T-cell (primary cell): ENCODE measurements around the gene ZNF83. TPM values are rescaled to one million over a fixed set of nuclear protein-coding genes. Genes with fewer than 3 reads are reported as not detected.
"Not testable (repeated sequence)": the region's sequence is repeated elsewhere in the genome, so short reads cannot be mapped to it uniquely, and the experiment has no call there.

ENCODE experiments used
- ATAC-seq, 4 experiments: fragments of 200-7000 bp in 3 of 4; fragments of 150-1000 bp in 1 of 4; cut with Tn5 transposase; replicated peaks in 1 of 4; 1 replicate in 3 of 4; 2 replicates in 1 of 4; pipeline ENCODE4 v1.10.0; 2021; ENCODE audit warnings: moderate library complexity in 3 of 4, mild to moderate bottlenecking in 2 of 4, moderate number of reproducible peaks in 1 of 4
- CTCF ChIA-PET, 2 donors: fragments of 300-600 bp; sonication (Branson Sonifier 250); formaldehyde crosslinking; loops; one replicate each; lab custom pipeline; 2022; ENCODE audit warnings: antibody characterized with exemption in 2 of 2; lab: Charles Lee
- POLR2A ChIA-PET, 2 donors: fragments of 300-600 bp; sonication (Branson Sonifier 250); formaldehyde crosslinking; loops; one replicate each; lab custom pipeline; 2022; ENCODE audit warnings: antibody characterized with exemption in 2 of 2; lab: Charles Lee
- DNase-seq, 35 experiments: peaks; one replicate each; pipeline versions ENCODE4 v3.0.0 to v3.0.0-alpha.2; 2013 to 2023
- H3K27ac ChIP-seq: one replicate; pipeline ENCODE4 v1.5.1; 2013; ENCODE audit warnings: low read length
- H3K27me3 ChIP-seq, 2 experiments: replicated peaks in 1 of 2; 1 replicate in 1 of 2; 2 replicates in 1 of 2; pipeline versions ENCODE4 v1.6.1 to v1.7.0; 2013; ENCODE audit warnings: low read length in 1 of 2, mixed read lengths in 1 of 2; ENCODE audit not compliant: control insufficient read depth in 2 of 2, insufficient read depth in 2 of 2; ENCODE audit errors: extremely low read depth in 1 of 2
- H3K36me3 ChIP-seq, 2 donors: 1 replicate in 1 of 2; 2 replicates in 1 of 2; pipeline versions ENCODE4 v1.6.1 to v1.7.0; 2013; ENCODE audit warnings: low read length in 1 of 2; ENCODE audit not compliant: control insufficient read depth in 2 of 2, insufficient read depth in 1 of 2; ENCODE audit errors: extremely low read depth in 1 of 2
- H3K4me1 ChIP-seq, 2 experiments: 1 replicate in 1 of 2; 2 replicates in 1 of 2; pipeline versions ENCODE4 v1.6.1 to v1.7.0; 2013; ENCODE audit warnings: low read length in 2 of 2, mixed read lengths in 1 of 2; ENCODE audit not compliant: insufficient read depth in 2 of 2, control insufficient read depth in 1 of 2; ENCODE audit errors: extremely low read depth in 1 of 2
- H3K4me3 ChIP-seq, 2 donors: 1 replicate in 1 of 2; 2 replicates in 1 of 2; pipeline versions ENCODE4 v1.5.1 to v1.7.0; 2013; ENCODE audit warnings: mild to moderate bottlenecking in 2 of 2, low read length in 1 of 2, moderate library complexity in 1 of 2; ENCODE audit not compliant: control insufficient read depth in 1 of 2; ENCODE audit errors: extremely low read depth in 1 of 2
- H3K9me3 ChIP-seq: 2 replicates; pipeline ENCODE4 v1.7.0; 2013
- H3K27ac Mint-ChIP-seq, 2 donors: one replicate each; pipeline ENCODE4 v1.8.0; 2020 to 2021; ENCODE audit warnings: mild to moderate bottlenecking in 2 of 2, mixed read lengths in 2 of 2
- H3K27me3 Mint-ChIP-seq, 2 donors: one replicate each; pipeline ENCODE4 v1.8.0; 2021 to 2022; ENCODE audit warnings: mixed read lengths in 2 of 2
- H3K36me3 Mint-ChIP-seq: one replicate; pipeline ENCODE4 v1.8.0; 2021; ENCODE audit warnings: mixed read lengths
- H3K4me1 Mint-ChIP-seq, 3 donors: one replicate each; pipeline ENCODE4 v1.8.0; 2020 to 2022; ENCODE audit warnings: mixed read lengths in 3 of 3, mild to moderate bottlenecking in 1 of 3
- H3K4me3 Mint-ChIP-seq, 3 donors: one replicate each; pipeline ENCODE4 v1.8.0; 2020 to 2022; ENCODE audit warnings: mild to moderate bottlenecking in 3 of 3, mixed read lengths in 3 of 3, moderate library complexity in 3 of 3
- H3K9me3 Mint-ChIP-seq, 3 donors: one replicate each; pipeline ENCODE4 v1.8.0; 2020 to 2022; ENCODE audit warnings: mixed read lengths in 3 of 3
- WGBS: methylation state at CpG from one replicate; pipeline ENCODE4 v1.1.5; 2013; ENCODE audit warnings: missing lambda C conversion rate; ENCODE audit not compliant: insufficient coverage; 5-methylcytosine and 5-hydroxymethylcytosine counted together
- total RNA-seq, 35 experiments: library from RNA in 6 of 35; stranded (reverse) in 6 of 35; fragments of 120-200 nt in 1 of 35; gene quantifications; one replicate each; pipeline versions ENCODE4 v1.2.1 to v1.2.4 and lab custom pipeline; 2013 to 2026

ZNF83 gene
- total RNA-seq, 5 donors from 2014 or later (not counting 1 experiment from before 2014, with no cell fraction given): 63.9 to 99.4 (median 84.6) TPM

DNA sequence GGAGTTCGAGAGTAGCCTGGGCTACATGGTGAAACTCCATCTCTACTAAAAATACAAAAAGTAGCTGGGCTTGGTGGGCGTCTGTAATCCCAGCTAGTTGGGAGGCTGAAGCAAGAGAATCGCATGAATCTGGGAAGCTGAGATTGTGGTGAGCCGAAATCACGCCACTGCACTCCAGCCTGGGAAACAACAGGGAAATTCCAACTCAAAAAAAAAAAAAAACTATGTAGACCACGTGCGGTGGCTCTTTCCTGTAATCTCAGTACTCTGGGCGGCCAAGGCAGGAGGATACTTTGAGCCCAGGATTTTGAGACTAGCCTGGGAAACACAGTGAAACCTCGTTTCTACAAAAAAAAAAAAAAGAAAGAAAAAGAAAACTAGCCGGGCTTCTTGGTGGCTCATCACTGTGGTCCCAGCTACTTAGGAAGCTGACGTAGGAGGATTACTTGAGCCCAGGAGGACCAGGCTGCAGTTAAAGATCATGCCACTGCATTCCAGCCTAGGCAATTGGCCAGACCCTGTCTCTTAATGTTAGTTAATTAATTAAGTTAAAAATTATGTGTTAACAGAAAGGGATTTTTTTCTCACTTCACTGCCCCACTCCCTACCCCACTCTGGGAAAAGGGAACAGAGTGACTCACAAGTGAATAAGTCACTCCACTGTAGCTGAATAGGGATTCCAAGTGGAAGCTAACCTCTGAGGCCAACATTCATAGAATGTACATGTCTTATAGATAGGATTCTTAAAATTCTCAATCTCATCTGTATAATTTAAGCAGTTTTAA is 2.2 kb downstream of the ZNF83 start:
- H3K36me3 Mint-ChIP-seq: peaks cover 40% of the 10 kb centered on the region
- ATAC-seq (no peak), DNase-seq (no peak)
- Histone ChIP-seq H3K27ac (no peak overlapping the region), H3K27me3 (no peaks in the 10 kb centered on the region), H3K9me3 (no peaks in the 10 kb centered on the region), H3K36me3 (peaks cover 0 to 11% of the 10 kb centered on the region in 2 donors), H3K4me1 (peaks cover 2 to 24% of the 10 kb centered on the region in 2 experiments), H3K4me3 (no peak overlapping the region)
- H3K4me1 Mint-ChIP-seq: peaks cover 23 to 43% (median 36%) of the 10 kb centered on the region in 3 donors
- CTCF ChIA-PET: no interaction called here
- H3K9me3 Mint-ChIP-seq: peaks cover 7 to 13% (median 10%) of the 10 kb centered on the region in 3 donors
- 80% methylated on average over 4 of the region's 11 CpGs for WGBS
- H3K27ac Mint-ChIP-seq: peak overlapping the region in 1 of 2 donors; percentile 23
- H3K4me3 Mint-ChIP-seq: peak overlapping the region; percentile 89 to 98 (median 95)
- no peaks in the 10 kb centered on the region for H3K27me3 Mint-ChIP-seq
- POLR2A ChIA-PET: interaction anchor here in 1 of 2 donors (0.6 kb wide), 2 partner anchors 102 to 216 kb away, joined by 3 to 5 read pairs; no protein-coding TSS in a partner anchor

DNA sequence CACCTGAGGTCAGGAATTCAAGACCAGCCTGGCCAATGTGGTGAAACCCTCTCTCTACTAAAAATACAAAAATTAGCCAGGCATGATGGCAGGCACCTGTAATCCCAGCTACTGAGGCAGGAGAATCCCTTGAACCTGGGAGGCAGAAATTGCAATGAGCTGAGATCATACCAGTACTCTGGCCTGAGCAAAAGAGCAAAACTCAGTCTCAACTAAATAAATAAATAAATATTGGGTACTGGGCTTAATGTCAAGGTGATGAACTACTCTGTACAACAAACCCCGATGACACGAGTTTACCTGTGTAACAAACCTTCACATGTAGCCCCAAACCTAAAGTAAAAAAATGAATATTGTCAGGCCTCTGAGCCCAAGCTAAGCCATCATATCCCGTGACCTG is 10.7 kb downstream of the ZNF83 start:
- H3K4me3 Mint-ChIP-seq, ATAC-seq, CTCF ChIA-PET, H3K4me3 ChIP-seq, POLR2A ChIA-PET, H3K9me3 ChIP-seq, H3K27ac Mint-ChIP-seq, H3K27me3 Mint-ChIP-seq, H3K27me3 ChIP-seq, H3K4me1 ChIP-seq, DNase-seq, H3K27ac ChIP-seq, H3K9me3 Mint-ChIP-seq: not testable (repeated sequence)
- Mint-ChIP-seq H3K36me3 (peaks cover 46% of the 10 kb centered on the region), H3K4me1 (peaks cover 7 to 38% (median 19%) of the 10 kb centered on the region in 3 donors)
- 100% methylated on average over 1 of the region's 3 CpGs for WGBS
- H3K36me3 ChIP-seq: peaks cover 7 to 35% of the 10 kb centered on the region in 2 donors

DNA sequence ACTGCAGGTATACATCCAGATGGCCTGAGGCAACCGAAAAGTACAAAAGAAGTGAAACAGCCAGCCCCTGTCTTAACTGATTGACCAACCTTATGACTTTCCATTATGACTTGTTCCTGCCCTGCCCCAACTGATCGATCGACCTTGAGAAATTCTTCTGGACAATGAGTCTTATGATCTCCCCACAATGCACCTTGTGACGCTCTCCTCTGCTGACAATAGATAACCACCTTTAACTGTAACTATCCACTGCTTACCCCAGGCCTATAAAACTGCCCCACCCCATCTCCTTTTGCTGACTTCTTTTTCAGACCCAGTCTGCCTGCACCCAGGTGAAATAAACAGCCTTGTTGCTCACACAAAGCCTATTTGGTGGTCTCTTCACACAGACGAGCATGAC is 11.2 kb downstream of the ZNF83 start:
- no peak overlapping the region for H3K27ac ChIP-seq
- H3K36me3 Mint-ChIP-seq: peaks cover 48% of the 10 kb centered on the region
- no peaks in the 10 kb centered on the region for H3K27me3 ChIP-seq
- ChIA-PET CTCF (no interaction called here), POLR2A (no interaction called here)
- no peaks in the 10 kb centered on the region for H3K27me3 Mint-ChIP-seq
- DNase-seq (no peak), ATAC-seq (no peak)
- no peak overlapping the region for H3K27ac Mint-ChIP-seq
- H3K9me3 Mint-ChIP-seq: peaks cover 3 to 8% (median 3%) of the 10 kb centered on the region in 3 donors
- H3K36me3 ChIP-seq: peaks cover 7 to 40% of the 10 kb centered on the region in 2 donors
- H3K4me1 Mint-ChIP-seq: peaks cover 11 to 39% (median 19%) of the 10 kb centered on the region in 3 donors
- no peak overlapping the region for H3K4me3 Mint-ChIP-seq
- H3K4me3 ChIP-seq: no peak overlapping the region
- no peaks in the 10 kb centered on the region for H3K9me3 ChIP-seq
- 94% methylated on average over 3 of the region's 5 CpGs for WGBS
- no peaks in the 10 kb centered on the region for H3K4me1 ChIP-seq

DNA sequence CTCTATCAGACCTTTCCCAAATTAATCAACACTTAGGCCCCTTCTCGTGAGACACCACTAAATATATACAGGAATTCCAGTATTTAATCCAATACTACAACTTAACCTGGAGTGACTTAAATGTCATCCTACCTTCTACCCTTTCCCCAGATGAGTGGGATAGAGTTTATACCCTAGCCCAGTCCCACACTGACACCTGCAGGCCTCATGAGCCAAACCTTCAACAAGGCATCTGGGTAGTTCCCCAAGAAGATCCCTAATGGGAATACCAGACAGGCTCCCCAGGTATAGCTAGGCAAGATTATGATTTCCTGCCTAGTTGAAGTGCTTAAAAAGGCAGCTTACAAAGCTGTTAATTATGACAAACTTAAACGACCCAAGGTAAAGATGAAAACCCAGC is 15.9 kb downstream of the ZNF83 start:
- peak overlapping the region in 1 of 2 donors; percentile 37 for H3K27ac Mint-ChIP-seq
- 78% methylated on average over 2 of the region's 2 CpGs for WGBS
- H3K4me3 Mint-ChIP-seq: no peak overlapping the region

DNA sequence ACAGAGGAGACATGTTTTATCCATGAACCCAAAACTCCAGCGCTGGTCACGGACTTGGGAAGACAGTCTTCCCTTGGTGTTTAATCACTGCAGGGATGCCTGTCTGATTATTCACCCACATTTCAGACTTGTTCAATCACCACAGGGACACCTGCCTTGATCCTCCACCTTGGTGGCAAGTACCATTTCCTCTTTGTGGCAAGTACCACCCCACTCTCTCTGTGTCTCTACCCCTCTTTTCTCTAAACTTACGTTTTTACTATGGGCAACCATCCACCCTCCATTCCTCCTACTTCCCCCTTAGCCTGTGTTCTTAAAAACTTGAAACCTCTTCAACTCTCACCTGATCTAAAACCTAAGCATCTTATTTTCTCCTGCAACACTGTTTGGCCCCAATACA is 16.8 kb downstream of the ZNF83 start:
- Mint-ChIP-seq H3K4me3 (no peak overlapping the region), H3K36me3 (peaks cover 62% of the 10 kb centered on the region)
- CTCF ChIA-PET: no interaction called here

More for the DNA sequence above, 15.9 kb downstream of the ZNF83 start:
- no peaks in the 10 kb centered on the region for H3K27me3 ChIP-seq
- H3K27me3 Mint-ChIP-seq: no peaks in the 10 kb centered on the region
- peaks cover 10 to 75% of the 10 kb centered on the region in 2 donors for H3K36me3 ChIP-seq
- H3K36me3 Mint-ChIP-seq: peaks cover 53% of the 10 kb centered on the region
- no peaks in the 10 kb centered on the region for H3K4me1 ChIP-seq
- H3K4me1 Mint-ChIP-seq: peaks cover 20 to 24% (median 21%) of the 10 kb centered on the region in 3 donors
- ChIA-PET POLR2A (no interaction called here), CTCF (no interaction called here)
- peaks cover 0 to 18% (median 15%) of the 10 kb centered on the region in 3 donors for H3K9me3 Mint-ChIP-seq
- DNase-seq: peak in 1 of 35 experiments; percentile 16
- no peak overlapping the region for H3K27ac ChIP-seq
- H3K4me3 ChIP-seq: no peak overlapping the region
- no peaks in the 10 kb centered on the region for H3K9me3 ChIP-seq
- ATAC-seq: no peak

DNA sequence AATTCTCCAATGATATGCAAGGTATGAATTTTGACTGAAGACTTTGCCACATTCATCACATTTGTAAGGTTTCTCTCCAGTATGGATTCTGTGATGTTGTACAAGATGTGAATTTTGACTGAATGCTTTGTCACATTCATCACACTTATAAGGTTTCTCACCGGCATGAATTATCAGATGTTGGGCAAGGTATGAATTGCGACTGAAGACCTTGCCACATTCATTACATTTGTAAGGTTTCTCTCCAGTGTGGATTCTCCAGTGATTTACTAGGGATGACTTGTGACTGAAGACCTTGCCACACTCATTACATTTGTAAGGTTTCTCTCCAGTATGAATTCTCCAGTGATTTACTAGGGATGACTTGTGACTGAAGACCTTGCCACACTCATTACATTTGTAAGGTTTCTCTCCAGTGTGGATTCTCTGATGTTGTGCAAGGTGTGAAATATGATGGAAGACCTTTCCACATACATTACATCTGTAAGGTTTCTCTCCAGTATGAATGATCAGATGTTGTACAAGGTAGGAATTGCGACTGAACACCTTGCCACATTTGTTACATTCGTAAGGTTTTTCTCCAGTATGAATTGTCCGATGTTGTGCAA is 24.8 kb downstream of the ZNF83 start:
- Mint-ChIP-seq H3K4me3 (no peak overlapping the region), H3K9me3 (peaks cover 13 to 46% (median 40%) of the 10 kb centered on the region in 3 donors), H3K27ac (no peak overlapping the region), H3K36me3 (peaks cover 84% of the 10 kb centered on the region), H3K27me3 (no peaks in the 10 kb centered on the region), H3K4me1 (peaks cover 0 to 6% (median 3%) of the 10 kb centered on the region in 3 donors)
- ChIA-PET POLR2A (no interaction called here), CTCF (no interaction called here)
- no CpG with 5 or more reads among the region's 5 CpGs for WGBS
- peaks cover 16% of the 10 kb centered on the region for H3K9me3 ChIP-seq
- ATAC-seq (no peak), DNase-seq (no peak)
- H3K27me3 ChIP-seq: no peaks in the 10 kb centered on the region
- no peaks in the 10 kb centered on the region for H3K4me1 ChIP-seq
- no peak overlapping the region for H3K27ac ChIP-seq
- peaks cover 4 to 50% of the 10 kb centered on the region in 2 donors for H3K36me3 ChIP-seq
- no peak overlapping the region for H3K4me3 ChIP-seq

More for the DNA sequence above, 16.8 kb downstream of the ZNF83 start:
- peaks cover 11 to 72% of the 10 kb centered on the region in 2 donors for H3K36me3 ChIP-seq
- POLR2A ChIA-PET: no interaction called here
- 13% methylated on average over 1 of the region's 3 CpGs for WGBS
- no peaks in the 10 kb centered on the region for H3K27me3 Mint-ChIP-seq
- peaks cover 20 to 24% (median 21%) of the 10 kb centered on the region in 3 donors for H3K4me1 Mint-ChIP-seq
- H3K4me1 ChIP-seq: no peaks in the 10 kb centered on the region
- no peak for DNase-seq
- no peak overlapping the region for H3K4me3 ChIP-seq
- no peaks in the 10 kb centered on the region for H3K27me3 ChIP-seq
- H3K9me3 ChIP-seq: no peaks in the 10 kb centered on the region
- no peak for ATAC-seq
- H3K9me3 Mint-ChIP-seq: peaks cover 7 to 25% (median 20%) of the 10 kb centered on the region in 3 donors
- no peak overlapping the region for H3K27ac ChIP-seq
- peak overlapping the region; percentile 6 to 41 for H3K27ac Mint-ChIP-seq
